CD4-positive, alpha-beta T cell treated with Interferon alpha-2 for 1 hour (primary cell): ENCODE results near the gene CDK2AP2.
"Not testable (repeated sequence)": the region's sequence is repeated elsewhere in the genome, so short reads cannot be mapped to it uniquely, and the experiment has no call there.

ENCODE experiments used
- DNase-seq, 2 donors: peaks; one replicate each; pipeline ENCODE4 v3.0.0-alpha.2; 2020 to 2022

CDK2AP2 gene

DNA sequence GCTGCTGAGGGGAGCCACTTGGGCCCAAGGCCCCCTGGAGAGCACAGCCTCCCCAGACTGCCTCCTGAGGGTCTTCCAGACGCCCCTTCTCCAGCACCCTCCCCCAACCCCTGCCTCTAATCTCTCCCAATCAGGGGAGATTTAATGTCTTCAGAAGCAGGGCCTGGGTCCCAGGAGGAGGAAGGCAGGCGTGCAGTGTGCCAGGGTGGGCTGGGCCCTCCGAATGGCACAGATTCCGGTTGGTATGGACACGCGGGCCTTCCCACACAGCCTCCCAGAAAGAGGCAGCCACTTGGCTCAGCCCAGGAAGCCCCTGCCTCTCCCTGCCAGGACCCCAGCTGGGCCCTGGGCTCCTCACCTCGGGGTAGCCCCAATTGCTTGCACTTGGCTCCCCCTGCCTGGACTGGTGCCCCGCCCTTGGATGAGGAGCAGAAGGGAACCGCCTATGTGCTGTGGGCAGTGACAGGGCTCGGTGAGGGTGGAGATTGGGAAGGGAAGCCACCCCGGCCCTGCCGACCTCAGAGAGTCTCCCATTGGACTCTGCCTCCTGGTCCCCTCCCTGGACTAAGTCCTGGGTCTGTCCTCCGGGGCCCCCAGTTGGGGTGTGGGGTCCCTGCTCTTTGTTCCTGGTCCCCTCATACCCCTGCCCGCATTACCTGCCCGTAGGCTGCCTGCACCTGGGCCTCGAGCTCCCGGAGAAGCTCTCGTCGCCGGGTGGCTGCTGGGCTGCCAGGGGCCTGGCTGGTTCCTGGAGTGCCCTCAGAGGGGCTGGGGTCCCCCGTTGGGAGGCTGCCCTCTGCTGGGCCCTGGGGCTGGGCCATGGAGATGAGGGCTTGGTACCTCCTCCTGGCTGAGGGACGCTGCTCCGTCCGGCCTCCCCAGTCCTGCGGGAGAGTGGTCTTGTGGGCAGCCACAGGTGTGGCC, 15.9 kb upstream of the CDK2AP2 start:
- DNase-seq: no peak

DNA sequence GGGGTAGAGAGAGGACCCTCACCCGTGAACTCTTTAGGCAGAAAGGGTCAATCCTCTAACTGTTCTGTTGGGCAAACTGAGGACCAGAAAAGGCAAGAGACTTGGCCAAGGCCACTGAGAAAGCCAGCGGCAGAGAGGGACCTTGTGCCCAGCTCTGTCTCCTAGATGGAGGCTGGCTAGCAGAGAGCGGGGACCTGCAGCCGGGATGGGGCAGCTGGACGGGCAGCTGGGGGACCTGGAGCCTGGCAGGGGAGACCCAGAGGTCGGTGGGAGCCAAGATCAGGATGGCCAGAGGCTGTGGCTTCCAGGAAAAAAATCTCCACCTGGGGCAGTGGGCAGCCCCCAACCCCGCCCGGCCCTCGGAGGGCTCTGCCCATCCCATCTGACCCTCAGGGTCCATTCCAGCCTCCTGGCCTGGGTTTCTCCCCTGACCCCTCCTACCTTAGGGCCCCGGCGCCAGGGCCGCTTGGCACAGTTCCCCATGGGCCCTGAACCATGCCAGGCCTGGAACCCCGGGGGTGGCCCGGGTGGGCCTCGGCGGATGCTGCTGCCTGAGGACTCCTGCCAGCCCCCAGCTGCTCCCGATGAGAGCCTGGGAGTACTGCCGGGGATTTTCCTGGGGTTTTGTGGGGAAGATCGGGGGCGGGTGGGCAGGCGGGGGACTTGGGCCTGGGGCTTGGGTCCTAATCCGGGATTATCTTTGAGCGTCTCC, 15.0 kb upstream of the CDK2AP2 start, which contains the start of gene CABP2:
CABP2 (minus strand) TSS at position 603 of the 712 bp plus-strand sequence; CDS start at position 483, 120 bp downstream.
- DNase-seq: no peak

DNA sequence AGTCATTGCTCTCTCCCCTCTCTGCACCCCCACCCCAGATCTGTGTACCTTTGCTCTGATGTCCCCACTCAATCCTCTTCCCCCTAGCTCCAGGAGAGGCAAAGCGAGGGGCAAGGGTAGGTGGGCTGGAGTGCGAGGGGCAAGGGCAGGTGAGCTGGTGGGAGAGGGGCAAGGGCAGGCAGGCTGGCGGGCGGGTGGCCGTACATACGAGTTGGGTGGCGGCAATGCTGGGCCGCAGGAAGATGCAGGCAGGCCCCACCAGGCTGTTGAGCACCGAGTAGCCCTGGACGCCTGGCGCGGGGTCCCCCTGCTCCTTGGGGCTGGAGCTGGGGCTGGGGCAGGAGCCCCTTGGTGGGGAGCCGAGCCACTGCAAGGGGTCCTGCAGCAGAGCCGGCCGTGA, 14.4 kb upstream of the CDK2AP2 start:
- DNase-seq: no peak

DNA sequence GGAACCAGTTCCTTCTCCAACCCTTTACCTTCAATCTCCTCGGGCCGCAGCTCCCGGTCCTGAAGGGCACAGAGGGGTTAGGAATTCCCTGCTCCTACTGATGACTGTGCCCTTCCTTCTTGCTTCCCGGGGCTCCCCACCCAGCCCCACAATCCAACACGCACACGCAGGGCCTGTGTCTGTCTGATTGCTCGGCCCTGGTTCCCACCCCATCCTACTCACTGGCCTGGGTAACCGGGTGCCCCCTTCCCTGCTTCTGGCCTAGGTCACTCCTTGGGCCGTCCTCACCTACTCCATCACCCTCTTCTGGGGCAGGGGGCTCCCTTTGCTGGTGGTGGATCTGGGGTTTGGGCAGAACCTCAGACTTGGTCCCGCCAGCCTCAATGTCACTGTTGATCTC, 14.0 kb upstream of the CDK2AP2 start:
- DNase-seq: no peak

DNA sequence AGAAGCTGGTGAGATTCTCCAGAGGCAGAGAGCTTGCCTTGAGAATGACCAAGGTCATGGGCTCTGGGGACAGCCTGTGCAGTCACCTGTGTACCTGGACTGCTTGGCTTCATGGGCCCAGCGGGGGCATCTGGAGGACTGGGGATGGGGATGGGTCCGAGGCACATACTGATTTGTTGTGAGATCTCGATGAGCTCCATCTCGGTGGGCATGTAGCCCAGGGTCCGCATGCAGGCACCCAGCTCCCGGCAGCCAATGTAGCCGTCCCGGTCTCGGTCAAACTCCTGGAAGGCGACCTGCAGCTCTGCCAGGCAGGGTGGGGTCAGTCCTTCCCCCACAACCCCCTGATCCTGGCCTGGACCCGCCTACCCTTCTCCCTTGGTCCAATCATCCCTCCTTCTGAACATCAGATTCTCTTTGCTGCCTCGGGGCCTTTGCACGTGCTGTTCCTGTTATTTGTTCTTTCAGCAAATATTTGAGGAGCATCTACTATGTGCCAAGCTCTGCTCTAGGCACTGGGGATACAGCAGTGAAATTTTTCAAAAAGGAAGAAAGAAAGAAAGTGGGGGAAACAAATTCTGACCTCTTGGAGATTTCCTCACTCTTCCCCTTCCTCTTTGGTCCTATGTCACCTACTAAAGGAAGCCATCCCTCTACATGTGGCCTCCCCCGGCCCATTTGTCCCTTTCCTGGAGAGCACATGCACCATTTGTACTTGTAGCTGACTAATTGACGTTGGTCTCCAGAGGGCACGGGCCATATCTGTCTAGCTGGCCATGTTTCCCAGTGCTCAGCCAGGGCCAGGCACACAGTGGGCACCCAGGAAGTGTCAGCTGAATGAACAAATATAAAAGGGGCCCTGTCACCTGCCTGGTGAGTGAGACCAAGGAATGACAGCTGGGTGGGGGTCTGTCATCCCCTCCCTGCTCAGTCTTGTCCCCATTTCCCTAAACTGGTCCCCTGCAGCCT, 13.2 kb upstream of the CDK2AP2 start:
- DNase-seq: no peak

DNA sequence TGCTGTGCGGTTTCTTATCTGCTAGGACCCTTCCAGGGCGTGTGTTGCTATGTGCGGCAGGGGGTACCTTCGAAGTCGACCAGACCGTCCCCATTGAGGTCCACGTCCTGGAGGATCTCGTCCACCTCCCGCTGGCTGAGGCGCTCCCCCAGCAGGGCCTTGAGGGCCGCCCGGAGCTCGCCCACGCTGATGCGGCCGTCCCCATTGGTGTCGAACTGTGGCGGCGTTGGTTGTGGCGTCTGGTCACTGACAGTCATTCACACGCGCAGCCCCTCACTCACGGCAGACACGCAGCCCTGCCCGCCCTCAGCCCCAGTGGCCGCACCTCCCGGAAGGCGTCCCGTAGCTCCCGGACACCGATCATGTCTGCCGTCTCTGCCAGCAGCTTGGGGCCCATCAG, 11.8 kb upstream of the CDK2AP2 start:
- DNase-seq: no peak

DNA sequence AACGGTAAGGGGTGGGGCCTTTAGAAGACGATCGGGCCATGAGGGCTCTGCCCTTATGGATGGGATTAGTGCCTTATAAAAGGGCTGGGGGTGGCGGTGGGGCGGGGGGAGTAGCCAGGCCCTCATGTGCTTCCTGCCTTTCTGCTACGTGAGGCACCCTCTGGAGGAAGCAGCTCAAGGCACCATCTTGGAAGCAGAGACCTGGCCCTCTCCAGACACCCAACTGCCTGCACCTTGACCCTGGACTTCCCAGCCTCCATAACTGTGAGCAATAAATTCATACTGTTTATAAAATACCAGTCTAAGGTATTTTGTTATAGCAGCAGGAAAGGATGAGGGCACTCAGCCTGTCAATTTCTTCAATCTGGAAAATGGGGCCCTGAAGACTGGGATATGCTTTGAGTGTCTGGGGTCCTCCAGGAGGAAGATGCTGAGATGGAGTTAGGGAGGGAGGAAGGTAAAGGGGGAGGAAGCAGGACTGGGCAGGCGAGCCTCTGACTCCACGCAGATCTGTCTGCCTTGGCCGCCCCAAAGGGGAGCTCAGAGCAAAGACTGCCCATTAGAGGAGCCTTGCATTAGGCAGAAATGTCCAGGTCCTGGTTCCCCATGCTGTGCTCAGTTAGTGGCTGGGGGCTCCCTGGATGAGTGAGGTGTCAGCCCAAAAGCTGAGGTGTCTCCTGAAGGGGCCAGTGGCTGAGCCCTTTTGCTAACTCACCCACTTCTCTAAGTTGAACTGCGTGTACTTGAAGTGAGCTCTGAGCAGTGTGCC, 10.0 kb upstream of the CDK2AP2 start:
- no peak for DNase-seq

DNA sequence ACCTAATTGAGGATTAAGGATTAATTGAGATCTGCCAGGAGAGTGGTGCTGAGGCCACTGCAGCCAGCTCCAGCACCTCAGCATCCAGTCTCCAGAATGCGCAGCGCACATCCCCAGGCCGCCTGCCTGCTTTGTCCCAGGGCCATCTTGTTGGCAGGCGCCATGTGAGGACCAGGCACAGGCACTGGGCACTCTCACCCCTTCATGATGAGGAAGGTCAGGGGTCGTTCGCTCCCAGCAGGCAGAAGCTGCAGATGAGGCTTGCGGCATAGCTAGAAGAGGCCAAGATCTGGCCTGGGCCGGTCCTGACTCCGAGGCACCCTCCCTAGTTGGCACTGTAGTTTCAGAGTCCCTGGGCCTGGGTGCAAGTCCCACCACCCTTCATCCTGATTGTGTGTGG, 8.8 kb upstream of the CDK2AP2 start:
- no peak for DNase-seq

DNA sequence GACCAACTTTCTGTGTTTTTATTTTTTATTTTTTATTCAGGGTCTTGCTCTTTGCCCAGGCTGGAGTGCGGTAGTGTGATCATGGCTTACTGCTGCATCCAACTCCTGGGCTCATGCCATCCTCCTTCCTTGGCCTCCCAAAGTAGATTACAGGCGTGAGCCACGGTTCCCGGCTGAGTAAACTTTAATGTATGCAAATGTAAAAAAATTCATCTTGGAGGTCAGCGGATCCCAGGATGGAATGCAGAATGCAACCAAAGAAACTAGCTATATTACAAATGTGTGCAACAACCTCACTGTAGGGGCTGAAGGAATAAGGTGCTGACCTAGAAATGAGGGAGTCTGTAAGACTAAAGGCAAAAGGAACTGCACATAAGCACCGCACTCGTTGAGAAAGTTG, 6.2 kb upstream of the CDK2AP2 start:
- DNase-seq: no peak

DNA sequence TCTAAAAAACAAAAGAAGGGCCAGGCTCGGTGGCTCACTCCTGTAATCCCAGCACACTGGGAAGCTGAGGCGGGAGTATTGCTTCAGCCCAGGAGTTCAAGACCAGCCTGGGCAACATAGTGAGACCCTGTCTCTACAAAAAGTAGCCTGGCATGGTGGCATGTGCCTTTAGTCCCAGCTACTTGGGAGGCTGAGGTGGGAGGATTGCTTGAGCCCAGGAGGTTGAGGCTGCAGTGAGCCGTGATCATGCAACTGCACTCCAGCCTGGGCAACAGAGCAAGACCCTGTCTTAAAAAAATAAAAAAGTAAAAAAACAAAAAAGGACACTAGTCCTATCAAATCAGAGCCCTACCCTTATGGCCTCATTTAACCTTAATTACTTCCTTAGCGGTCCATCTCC, 3.6 kb upstream of the CDK2AP2 start:
- DNase-seq: not testable (repeated sequence)

DNA sequence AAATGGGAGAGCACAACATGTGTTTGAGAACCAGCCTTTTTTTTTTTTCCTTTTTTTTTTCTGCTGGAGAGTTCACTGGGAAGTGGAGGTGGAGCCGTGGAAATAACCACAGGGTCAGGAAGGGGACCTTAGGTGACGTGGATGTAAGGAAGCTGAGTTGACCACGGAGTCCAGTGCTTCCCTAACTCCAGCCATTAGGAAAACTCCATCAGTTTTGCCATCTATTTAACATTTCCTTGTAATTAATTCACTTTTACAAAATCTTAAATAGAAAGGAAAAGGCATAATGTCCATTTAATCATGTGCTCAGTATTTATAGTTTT, 2.0 kb upstream of the CDK2AP2 start:
- no peak for DNase-seq

DNA sequence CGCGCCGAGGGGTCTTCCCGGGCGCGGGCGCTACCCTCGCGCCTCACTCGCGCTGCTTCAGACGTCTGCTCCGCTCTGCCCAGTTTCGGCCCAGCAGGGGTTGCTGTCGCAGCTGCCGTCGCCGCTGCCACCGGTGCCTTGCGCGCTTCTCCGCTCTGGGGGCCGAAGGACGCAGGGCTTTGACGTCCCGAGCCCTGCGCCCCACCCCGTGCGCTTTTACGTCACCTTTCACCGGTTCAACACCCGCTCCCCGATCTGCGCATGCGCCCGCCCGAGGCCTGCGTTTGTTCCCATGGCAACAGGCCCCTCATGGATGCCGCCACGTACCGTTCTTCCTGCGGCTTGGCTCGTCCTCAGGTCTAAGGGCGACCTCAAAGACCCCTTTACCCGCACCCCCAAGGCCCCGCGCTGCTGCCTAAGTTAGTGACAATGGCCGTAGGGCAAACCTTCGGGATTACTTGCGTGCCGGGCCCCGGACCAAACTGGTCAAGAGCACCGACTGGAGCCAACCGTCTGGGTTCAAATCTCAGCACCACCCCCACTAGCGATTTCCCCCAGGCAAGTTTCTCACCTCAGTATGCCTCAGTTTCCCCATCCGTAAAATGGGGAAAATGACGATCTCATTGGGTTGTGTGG, 642 bp upstream of the CDK2AP2 start:
- DNase-seq: peak; percentile 98

DNA sequence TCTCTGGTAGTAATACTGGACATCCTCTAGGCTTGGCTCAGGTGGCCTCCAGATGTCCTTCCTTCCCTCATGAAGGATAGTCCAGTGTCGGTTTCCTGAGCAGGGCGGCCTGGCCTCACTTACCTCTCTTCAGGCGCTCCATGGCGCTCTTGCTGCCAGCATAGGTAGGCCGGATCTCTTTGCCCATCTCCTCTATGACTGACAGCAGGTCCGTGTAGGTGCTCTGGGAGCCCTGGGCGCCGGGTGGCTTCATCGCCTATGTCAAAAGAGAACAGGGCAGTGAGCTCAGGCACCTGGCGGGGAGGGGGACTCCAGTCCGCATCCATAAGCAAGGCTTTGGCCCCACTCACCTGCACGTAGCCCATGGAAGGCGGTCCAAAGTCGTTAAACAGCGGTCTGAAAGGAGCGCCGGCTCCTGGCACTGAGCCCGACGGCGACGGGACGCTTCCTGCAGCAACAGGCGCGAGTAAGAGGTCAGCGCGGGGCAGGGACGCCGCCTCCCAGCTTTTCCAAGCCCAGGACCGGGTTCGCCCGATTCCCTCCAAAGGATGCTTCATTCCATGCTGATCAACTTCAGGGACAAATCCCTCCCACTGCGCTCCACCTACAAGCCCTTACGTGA, 609 bp downstream of the CDK2AP2 start:
- peak in 1 of 2 donors; percentile 29 for DNase-seq

DNA sequence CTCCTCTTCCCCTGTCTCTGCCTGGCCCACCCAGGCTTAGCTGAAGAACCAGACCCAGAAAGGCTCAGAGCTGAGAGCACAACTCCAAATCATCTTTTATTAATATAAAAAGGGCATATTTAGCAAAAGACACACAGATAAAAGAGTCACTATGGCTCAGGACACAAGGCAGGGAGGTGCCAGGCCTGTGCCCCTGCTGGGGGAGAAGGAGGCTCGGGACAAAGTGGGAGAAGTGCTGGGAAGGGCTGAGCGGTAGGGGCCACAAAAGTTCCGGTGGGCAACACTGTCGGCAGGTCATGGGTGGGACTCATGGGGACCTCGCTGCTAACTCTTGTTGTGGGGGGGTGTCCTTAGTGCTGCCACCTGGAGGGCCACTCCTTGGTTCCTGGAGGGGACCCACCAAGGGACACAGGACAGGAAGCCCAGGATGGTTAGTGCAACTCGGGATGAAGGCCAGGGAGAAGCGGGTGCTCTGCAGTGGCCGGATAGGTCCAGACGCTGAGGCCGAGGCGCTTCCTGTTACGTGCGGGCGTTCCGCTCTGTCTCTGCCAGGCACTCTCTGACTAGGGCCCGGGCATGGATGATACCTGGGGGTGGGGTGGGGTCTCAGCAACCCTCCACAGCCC, 1.4 kb downstream of the CDK2AP2 start:
- no peak for DNase-seq

DNA sequence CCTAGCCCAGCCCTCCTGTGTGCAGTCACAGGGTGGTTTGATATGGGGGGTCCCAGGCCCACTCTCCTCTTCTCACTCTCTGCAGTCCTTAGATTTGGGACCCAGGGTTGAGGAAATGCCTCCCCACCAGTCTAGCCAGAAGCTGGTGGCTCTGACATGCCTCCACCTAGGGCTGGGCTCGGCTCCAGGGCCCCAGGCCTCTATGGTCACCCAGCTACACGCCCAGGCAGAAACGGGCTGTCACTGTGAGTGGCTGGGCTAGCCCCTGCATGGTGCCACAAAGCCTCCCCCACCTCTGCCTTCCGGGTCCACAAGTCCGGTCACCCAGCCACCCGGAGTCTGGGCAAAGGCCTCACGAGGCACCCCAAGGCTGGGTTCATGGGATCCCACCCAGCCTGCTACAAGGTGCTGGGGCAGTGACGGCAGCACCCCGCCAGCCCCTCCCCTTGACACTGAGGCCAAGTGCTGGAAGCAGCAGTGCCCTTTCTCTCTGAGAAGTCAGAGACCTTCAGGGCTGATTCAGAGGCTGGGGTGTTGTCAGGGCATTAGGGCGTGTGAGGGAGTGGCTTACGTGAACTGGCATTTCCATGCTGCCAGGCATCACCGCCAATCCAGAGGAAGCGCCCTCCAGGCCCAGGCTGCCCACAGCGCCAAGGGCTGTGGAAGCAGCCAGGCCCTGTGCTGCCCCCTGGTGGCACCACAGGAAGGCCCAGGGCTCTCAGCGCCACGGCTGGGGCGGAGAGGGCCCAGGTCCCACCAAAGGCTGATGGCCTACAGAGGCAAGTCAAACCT, 2.2 kb downstream of the CDK2AP2 start:
- peak; percentile 91 to 92 for DNase-seq

DNA sequence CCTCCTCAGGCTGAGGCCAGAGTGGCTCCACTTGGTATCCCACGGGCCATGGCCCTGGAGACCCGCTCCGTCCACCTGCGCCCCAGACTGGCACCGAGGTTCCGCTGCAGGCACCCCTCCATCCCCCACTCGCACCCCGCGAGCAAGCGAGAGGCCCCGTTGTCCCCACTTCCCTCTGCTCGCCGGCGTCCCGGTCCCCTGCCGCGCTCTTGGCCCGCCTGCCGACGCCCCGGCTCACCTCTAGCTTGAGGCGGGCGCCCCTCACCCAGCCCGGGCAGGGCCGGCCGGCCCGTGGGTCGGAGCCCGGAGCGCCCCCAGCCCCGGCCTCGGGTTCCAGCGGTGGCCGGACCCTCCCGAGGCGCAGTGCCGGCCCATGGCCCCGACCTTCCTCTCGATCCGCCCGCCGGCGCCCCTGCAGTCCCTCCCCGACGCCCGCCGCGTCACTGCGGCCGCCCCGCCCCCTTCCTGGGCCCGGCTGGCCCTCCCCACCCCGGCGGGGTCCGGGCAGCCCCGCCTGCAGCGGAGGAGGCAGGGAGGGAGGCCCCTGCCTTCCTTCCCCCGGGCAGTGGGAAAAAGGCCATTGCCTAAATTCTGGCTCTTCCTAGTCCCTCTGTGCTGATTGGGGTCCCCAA, 2.9 kb downstream of the CDK2AP2 start, which contains the start of gene PITPNM1:
PITPNM1 (minus strand) TSS at position 414 of the 632 bp plus-strand sequence. CDS start 1,183 bp downstream, outside the sequence.
- peak; percentile 66 to 79 for DNase-seq

DNA sequence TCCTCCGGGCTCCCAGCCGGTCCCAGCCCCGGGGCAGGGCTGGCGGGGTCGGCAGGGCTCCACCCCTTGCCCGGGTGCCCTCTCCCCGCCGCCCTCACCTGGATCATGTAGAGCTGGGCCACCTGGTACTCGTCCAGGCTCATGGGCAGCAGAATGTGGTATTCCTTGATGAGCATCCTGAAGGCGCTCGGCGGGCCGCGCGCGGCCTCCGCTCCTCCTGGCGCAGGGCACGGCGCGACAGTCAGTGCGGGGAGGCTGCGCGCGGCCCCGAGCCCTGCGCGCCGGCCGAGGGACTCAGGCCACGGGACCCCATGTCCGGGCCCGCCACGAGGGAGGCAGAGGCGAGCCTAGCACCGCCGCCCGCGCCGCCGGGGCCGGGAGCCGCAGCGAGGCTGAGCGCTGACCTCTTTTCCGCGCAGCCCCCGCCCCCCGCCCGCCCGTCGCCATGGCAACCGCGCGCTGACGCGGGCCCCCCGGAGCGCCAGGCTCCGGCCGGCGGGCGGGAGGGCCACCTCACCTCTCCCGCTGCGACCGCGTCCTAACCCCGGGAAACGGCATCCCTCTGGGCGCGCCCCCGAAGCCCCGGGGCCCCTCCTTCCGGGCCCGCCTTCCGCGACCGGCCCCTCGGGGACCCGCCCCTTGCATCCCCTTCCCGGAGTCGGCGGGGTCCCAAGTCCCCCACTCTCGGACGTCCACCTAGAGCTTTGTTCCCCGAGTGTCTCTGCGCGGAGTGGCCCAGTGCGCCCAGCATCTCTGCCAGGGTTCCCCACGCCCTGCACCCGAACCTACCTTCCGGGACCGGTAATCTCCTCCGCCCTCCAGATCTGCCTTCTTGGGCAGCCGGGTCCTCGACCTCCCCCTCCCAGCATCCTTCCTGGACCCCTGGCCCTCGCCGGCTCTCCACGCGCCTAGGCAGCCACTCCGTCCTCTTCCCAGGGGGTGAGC, 3.7 kb downstream of the CDK2AP2 start:
- DNase-seq: peak in 1 of 2 donors; percentile 66
